ENCODE data around the gene ZNF367.

DNA sequence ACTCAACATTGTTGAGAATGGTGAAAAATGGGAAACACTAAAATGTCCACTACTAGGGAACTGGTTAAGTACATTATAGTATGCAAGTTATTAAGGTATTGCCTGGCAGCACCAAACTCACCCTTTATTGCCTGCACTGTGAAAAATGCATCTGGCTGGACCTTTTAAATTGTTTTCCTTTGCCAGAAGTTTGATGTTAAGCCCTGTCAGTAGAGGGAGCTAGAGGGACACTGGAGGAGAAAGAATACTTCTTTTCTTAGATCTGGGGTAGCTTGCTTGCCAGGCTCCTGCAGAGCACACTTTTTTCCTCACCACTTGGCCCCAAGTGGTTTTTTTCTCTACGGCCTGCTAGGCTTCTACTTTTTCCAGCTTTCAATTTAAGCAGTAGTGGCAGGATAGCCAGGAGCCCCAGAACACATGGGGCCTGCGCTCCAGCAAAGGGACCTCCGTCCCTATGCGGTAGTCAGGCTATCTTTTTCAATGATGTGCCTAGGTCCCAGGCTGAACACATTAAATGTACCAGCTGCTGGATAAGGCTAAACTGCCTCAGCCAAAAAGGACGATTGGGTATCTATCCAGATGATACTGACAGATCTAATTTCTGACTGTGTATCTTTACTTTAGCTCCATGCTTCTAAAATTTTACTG is 23.8 kb upstream of the ZNF367 start:
- TF ChIP-seq, protein P1, sequence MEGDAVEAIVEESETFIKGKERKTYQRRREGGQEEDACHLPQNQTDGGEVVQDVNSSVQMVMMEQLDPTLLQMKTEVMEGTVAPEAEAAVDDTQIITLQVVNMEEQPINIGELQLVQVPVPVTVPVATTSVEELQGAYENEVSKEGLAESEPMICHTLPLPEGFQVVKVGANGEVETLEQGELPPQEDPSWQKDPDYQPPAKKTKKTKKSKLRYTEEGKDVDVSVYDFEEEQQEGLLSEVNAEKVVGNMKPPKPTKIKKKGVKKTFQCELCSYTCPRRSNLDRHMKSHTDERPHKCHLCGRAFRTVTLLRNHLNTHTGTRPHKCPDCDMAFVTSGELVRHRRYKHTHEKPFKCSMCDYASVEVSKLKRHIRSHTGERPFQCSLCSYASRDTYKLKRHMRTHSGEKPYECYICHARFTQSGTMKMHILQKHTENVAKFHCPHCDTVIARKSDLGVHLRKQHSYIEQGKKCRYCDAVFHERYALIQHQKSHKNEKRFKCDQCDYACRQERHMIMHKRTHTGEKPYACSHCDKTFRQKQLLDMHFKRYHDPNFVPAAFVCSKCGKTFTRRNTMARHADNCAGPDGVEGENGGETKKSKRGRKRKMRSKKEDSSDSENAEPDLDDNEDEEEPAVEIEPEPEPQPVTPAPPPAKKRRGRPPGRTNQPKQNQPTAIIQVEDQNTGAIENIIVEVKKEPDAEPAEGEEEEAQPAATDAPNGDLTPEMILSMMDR (IDR thresholded peaks at IDR 0.05) = peak; percentile 13 to 71 (median 45)
- TF ChIP-seq POLR2A (IDR thresholded peaks at IDR 0.05) = no peak
